GM12873 (cell line): ENCODE measurements around the gene MVD.

Experiments used
- TF ChIP-seq, protein P1 (sequence below): IDR thresholded peaks from 2 replicates; pipeline ENCODE4 v1.5.1; 2012; ENCODE audit warnings: low read depth, mild to moderate bottlenecking, moderate library complexity, low read length, control low read depth; ENCODE audit not compliant: insufficient read depth; ENCODE audit errors: missing control alignments

MVD gene

DNA sequence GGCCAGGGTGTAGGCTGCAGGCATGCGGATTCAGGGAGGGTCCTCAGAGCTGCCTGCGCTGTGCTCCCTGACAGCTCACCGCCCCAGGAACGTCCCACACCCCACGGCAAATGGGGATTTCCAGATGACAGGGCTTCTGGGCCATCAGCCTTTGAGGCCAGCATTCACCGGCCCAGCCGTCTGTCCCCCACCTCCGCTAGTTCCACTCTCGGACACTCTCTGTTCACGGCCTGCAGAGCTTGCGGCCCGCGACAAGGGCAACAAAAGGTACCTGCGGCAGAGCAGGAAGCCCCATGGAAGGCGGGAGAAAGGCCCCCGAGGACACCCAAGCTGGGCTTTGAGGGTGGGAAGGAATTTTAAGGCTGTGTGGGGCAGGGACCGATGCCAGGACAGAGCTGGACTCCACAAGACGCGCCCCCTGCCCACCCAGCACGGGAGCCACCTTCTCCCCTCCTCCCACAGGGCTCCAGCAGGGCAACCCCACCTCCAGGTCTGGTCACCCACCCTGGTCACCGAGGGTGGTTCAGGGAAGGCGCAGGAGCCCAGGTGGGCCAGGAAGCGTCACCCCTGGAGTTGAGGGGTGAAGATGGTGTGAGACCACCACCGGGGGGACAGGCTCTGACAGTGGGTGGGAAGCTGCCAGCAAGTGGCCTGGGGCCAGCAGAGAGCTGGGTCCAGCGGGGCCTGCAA, 6.5 kb downstream of the MVD start:
- TF ChIP-seq, protein P1, sequence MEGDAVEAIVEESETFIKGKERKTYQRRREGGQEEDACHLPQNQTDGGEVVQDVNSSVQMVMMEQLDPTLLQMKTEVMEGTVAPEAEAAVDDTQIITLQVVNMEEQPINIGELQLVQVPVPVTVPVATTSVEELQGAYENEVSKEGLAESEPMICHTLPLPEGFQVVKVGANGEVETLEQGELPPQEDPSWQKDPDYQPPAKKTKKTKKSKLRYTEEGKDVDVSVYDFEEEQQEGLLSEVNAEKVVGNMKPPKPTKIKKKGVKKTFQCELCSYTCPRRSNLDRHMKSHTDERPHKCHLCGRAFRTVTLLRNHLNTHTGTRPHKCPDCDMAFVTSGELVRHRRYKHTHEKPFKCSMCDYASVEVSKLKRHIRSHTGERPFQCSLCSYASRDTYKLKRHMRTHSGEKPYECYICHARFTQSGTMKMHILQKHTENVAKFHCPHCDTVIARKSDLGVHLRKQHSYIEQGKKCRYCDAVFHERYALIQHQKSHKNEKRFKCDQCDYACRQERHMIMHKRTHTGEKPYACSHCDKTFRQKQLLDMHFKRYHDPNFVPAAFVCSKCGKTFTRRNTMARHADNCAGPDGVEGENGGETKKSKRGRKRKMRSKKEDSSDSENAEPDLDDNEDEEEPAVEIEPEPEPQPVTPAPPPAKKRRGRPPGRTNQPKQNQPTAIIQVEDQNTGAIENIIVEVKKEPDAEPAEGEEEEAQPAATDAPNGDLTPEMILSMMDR, result no peak

DNA sequence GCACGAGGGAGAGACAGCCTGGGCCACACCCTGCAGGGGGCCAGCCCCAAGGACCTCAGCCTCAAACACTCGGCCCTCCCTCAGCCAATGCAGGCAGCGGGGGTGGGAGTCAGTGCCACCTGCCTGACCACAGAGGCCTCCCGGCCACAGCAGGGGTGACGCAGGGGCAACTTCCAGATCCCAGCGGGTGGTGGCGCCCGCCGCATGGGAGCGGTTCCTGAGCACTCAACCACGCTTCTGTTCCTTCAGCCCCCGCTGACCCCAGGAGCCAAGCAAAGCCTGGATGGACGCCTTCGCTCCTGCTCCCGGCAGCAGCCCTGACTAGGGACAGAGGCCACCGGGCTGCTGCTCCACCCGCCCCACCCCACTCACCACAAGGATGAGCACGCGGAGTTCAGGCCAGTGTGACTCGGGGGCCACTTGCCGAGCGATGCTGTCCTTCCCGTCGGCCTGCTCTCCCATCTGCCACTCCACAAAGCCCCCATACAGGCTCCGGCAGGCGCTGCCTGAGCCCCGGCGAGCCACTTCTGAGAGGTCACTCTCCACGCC, 7.1 kb downstream of the MVD start:
- TF ChIP-seq, protein P1, result no peak

DNA sequence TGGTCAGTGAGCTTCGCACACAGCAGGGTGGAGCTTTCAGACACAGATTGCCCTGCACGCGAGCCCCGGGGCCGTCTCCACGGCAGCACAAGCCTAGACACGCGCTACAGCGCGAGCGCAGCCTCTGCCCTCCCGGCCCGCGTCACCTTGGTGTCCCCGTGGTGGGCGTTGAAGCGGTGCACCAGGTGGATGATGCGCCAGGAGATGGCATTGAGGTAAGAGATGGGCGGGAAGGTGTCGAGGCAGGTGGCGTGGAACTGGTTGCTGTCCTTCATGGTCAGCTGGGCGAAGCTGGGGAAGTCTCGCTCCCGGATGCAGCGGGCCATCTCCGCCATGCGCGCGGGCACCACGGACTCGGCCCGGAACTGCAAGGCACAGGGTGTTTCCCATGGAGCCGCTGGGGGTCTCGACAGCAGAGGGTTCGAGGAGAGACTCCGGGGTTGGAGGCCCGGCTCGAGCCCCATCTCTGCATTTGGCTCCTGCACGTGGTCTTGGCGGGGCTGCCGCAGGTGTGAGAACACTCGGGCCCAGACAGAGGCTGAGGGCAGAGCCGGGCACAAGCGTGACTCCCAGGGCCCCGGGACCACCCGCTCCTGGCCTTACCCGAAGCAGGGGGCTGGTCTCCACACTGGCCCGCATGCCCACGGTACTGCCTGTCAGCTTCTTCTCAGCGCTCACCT, 7.7 kb downstream of the MVD start:
- TF ChIP-seq, protein P1, result no peak

DNA sequence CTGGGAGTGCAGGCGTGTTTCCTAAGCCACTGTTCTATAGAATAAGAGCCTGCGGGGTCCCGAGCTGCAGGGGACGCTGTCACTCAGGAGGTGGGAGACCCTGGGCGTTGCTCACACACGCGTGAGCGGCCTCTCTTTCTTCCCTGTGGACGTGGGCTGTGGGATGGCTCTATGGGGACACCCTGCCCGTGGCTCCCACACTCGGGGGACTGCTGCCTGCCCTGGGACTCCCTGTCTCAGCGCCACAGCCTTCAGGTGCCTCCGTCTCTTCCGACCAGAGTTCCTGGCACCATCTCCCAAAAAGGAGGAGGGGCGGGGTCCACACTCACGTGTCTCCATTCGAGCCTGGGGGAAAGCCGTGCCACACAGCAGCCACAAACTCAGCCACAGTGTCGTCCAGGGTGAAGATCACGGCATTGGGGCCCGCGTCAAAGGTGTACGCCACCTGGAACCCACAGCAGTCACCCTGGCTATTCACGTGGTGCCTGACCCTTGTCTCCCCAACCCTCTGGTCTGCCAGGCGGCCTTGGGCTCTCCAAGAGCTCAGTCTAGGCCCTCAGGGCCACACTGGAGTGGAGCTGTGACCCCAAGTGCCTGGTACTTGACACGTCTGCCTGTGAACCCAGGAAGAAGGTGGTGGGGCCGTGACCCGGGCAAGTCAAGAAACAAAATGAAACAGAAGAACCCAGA, 8.4 kb downstream of the MVD start:
- TF ChIP-seq, protein P1, result no peak

DNA sequence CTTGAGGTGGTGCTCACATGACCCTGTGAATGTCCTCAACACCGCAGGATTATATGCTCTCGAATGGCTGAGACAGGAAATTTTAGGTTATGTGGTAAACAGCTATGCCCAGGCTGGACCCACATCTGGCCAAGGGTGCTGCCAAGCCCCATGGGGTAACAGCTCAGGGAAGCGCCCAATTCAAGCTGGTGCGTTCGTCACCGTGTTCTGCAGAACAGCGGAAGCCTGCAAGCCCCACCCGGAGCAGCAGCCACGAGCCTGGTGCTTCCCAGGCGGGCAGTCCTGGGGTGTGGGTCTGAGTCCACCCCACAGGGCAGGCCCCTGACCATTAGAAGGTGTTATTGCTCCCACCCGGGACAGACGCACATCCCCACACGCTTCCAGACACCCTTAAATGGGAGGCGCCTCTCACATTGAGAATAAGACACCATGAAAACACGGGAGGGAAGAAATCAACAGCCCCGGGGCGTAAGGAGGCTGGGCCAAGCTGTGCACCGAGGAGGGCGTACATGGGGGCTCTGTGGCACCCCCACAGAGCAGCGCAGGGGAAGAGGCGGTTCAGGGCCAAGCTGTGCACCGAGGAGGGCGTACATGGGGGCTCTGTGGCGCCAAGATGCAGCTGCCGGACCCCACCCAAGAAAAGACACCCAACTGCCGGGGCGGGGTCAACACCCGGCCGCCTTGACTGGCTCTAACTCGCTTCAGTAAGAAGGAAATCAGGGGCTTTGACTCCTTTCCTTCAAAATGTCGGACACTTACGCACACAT, 9.1 kb downstream of the MVD start:
- TF ChIP-seq, protein P1, result no peak

DNA sequence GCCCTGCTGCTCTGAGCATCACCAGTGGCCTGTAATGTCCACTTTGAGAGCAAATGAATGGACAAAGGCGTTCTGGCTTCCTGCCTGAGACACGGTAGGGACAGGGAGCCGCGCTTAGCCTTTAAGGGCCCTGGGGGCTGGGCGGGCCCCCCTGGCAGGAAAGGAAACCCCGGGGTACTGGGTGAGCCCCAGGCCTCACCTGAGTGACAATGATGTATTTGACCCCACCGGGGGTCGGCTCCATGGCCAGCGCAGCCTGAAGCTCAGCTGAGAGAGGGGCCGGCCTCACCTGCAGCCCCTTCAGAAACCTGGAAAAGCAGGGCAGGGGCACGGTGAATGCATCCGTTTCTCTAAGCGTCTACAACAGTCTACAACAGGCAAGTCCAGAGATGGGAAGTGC, 9.8 kb downstream of the MVD start:
- TF ChIP-seq, protein P1, result no peak
